ENCODE data around the gene RAD51B. TPM values are rescaled to one million over a fixed set of nuclear protein-coding genes. Genes with fewer than 3 reads are reported as not detected.

Gene RAD51B
- total and polyA plus RNA-seq, 2 of the 13 experiments (the other 11 are each of a cell fraction or from before 2014, with no cell fraction given) = 7.0 to 9.5 TPM

Small RNAs within 50 kb of the gene (small RNA-seq; reads per million reads assigned to genes)
- gene RN7SL108P (ENCODE audit: insufficient read depth in 2 of 3, insufficient read length in 3 of 3, low read depth in 2 of 3, low replicate concordance in 1 of 3) (0 reads per million in 3 experiments), gene RN7SL706P (ENCODE audit: insufficient read depth in 2 of 3, insufficient read length in 3 of 3, low read depth in 2 of 3, low replicate concordance in 1 of 3) (0 reads per million in 3 experiments), gene RNU6-921P (ENCODE audit: insufficient read depth in 2 of 3, insufficient read length in 3 of 3, low read depth in 2 of 3, low replicate concordance in 1 of 3) (0 reads per million in 3 experiments)

Other genes with a start within 250 kb of the RAD51B start
- 18.7 and 30.0 TPM in 2 replicates for gene PIGH, start 219.5 kb upstream of the RAD51B start, total RNA-seq (2016; rRNA removed; fragmentation: Illumina TruSeq; extraction: Trizol)
- 43.5 and 53.6 TPM in 2 replicates for gene PIGH, start 219.5 kb upstream of the RAD51B start, polyA plus RNA-seq (2011; rRNA removed)
- gene ARG2, start 199.9 kb upstream of the RAD51B start, total RNA-seq (2016; rRNA removed; fragmentation: Illumina TruSeq; extraction: Trizol) = 37.5 and 59.7 TPM in 2 replicates
- 71.2 and 73.6 TPM in 2 replicates for gene ARG2, start 199.9 kb upstream of the RAD51B start, polyA plus RNA-seq (2011; rRNA removed)
- gene VTI1B, start 145.1 kb upstream of the RAD51B start, total RNA-seq (2016; rRNA removed; fragmentation: Illumina TruSeq; extraction: Trizol) = 93.4 and 103 TPM in 2 replicates
- 26.1 and 39.0 TPM in 2 replicates for gene VTI1B, start 145.1 kb upstream of the RAD51B start, polyA plus RNA-seq (2011; rRNA removed)
- gene RDH11, start 124.0 kb upstream of the RAD51B start, total RNA-seq (2016; rRNA removed; fragmentation: Illumina TruSeq; extraction: Trizol) = 51.5 and 106 TPM in 2 replicates
- gene RDH11, start 124.0 kb upstream of the RAD51B start, polyA plus RNA-seq (2011; rRNA removed) = 131 and 167 TPM in 2 replicates
- 1.4 and 1.6 TPM in 2 replicates for gene RDH12, start 117.9 kb upstream of the RAD51B start, total RNA-seq (2016; rRNA removed; fragmentation: Illumina TruSeq; extraction: Trizol)
- gene RDH12, start 117.9 kb upstream of the RAD51B start, polyA plus RNA-seq (2011; rRNA removed) = 2.1 and 2.6 TPM in 2 replicates
- 16.4 and 18.0 TPM in 2 replicates for gene ZFYVE26, start 3.2 kb upstream of the RAD51B start, total RNA-seq (2016; rRNA removed; fragmentation: Illumina TruSeq; extraction: Trizol)
- 12.4 and 13.6 TPM in 2 replicates for gene ZFYVE26, start 3.2 kb upstream of the RAD51B start, polyA plus RNA-seq (2011; rRNA removed)

Measured in HepG2 (cell line).